Measurements from ENCODE around the gene KIAA0319L.
"Not testable (repeated sequence)": the region's sequence is repeated elsewhere in the genome, so short reads cannot be mapped to it uniquely, and the experiment has no call there.

KIAA0319L gene

DNA sequence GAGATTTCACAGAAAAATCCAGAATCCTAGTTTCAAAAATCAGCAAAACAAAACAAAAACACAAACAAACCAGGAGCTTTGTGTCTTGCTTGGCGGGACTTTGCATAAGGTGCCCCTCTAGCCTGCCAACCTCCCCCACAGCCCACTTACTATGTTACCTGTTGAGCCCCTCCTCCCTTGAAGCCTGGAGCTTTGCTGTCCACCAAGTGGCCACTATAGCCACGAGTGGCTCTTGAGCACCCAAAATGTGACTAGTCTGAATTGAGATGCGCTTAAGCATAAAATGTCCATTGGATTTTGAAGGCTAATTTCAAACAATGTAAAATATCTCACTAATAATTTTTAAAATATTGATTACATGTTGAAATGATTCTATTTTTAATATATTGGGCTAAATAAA, 28.1 kb upstream of the KIAA0319L start:
- TF ChIP-seq, protein P1, sequence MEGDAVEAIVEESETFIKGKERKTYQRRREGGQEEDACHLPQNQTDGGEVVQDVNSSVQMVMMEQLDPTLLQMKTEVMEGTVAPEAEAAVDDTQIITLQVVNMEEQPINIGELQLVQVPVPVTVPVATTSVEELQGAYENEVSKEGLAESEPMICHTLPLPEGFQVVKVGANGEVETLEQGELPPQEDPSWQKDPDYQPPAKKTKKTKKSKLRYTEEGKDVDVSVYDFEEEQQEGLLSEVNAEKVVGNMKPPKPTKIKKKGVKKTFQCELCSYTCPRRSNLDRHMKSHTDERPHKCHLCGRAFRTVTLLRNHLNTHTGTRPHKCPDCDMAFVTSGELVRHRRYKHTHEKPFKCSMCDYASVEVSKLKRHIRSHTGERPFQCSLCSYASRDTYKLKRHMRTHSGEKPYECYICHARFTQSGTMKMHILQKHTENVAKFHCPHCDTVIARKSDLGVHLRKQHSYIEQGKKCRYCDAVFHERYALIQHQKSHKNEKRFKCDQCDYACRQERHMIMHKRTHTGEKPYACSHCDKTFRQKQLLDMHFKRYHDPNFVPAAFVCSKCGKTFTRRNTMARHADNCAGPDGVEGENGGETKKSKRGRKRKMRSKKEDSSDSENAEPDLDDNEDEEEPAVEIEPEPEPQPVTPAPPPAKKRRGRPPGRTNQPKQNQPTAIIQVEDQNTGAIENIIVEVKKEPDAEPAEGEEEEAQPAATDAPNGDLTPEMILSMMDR (conservative IDR thresholded peaks at IDR 0.05; ENCODE audit: low read depth) = no peak
- ChIA-PET CTCF (interaction anchor here (0.6 kb wide), 1 partner anchor 333 kb away, joined by 4 read pairs; no protein-coding TSS in a partner anchor), POLR2A (ENCODE audit: low non-redundant PET) (no interaction called here)
- no peak overlapping the region for H3K27ac ChIP-seq
- no peak for DNase-seq (ENCODE audit: low spot score)

GRCh38 chr1:35581621-35582020, 24.4 kb upstream of the KIAA0319L start:
- DNase-seq (ENCODE audit: low spot score); CTCF ChIA-PET; POLR2A ChIA-PET (ENCODE audit: low non-redundant PET); H3K27ac ChIP-seq: not testable (repeated sequence)

DNA sequence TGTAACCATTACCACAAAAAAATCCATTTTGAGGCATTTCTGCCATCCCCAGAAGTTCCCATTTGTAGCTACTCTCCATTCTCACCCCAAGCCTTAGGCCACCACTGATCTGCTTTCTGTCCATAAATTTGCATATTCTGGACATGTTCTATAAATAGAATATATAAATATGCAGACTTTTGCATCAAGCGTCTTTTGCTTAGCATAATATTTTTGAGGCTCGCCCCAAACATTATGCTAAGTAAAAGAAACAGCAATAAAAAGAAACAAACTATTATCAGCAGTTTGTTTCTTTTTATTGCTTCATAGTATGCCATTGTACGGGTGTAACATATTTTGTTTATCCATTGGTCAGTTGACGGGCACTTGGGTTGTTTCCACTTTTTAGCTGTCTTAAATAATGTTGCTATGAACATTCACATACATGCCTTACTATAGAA, 23.8 kb upstream of the KIAA0319L start:
- ChIA-PET CTCF (interaction anchor here (0.5 kb wide), 1 partner anchor 130 kb away, joined by 3 read pairs; no protein-coding TSS in a partner anchor), POLR2A (ENCODE audit: low non-redundant PET) (no interaction called here)
- TF ChIP-seq, protein P1 (conservative IDR thresholded peaks at IDR 0.05; ENCODE audit: low read depth) = no peak
- no peak overlapping the region for H3K27ac ChIP-seq
- no peak for DNase-seq (ENCODE audit: low spot score)

DNA sequence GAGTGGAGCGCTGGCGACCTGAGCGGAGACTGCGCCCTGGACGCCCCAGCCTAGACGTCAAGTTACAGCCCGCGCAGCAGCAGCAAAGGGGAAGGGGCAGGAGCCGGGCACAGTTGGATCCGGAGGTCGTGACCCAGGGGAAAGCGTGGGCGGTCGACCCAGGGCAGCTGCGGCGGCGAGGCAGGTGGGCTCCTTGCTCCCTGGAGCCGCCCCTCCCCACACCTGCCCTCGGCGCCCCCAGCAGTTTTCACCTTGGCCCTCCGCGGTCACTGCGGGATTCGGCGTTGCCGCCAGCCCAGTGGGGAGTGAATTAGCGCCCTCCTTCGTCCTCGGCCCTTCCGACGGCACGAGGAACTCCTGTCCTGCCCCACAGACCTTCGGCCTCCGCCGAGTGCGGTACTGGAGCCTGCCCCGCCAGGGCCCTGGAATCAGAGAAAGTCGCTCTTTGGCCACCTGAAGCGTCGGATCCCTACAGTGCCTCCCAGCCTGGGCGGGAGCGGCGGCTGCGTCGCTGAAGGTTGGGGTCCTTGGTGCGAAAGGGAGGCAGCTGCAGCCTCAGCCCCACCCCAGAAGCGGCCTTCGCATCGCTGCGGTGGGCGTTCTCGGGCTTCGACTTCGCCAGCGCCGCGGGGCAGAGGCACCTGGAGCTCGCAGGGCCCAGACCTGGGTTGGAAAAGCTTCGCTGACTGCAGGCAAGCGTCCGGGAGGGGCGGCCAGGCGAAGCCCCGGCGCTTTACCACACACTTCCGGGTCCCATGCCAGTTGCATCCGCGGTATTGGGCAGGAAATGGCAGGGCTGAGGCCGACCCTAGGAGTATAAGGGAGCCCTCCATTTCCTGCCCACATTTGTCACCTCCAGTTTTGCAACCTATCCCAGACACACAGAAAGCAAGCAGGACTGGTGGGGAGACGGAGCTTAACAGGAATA, 20.1 kb upstream of the KIAA0319L start:
- H3K27ac ChIP-seq = no peak overlapping the region
- ChIA-PET POLR2A (ENCODE audit: low non-redundant PET) (no interaction called here), CTCF (no interaction called here)
- no peak for DNase-seq (ENCODE audit: low spot score)
- TF ChIP-seq, protein P1 (conservative IDR thresholded peaks at IDR 0.05; ENCODE audit: low read depth) = no peak

DNA sequence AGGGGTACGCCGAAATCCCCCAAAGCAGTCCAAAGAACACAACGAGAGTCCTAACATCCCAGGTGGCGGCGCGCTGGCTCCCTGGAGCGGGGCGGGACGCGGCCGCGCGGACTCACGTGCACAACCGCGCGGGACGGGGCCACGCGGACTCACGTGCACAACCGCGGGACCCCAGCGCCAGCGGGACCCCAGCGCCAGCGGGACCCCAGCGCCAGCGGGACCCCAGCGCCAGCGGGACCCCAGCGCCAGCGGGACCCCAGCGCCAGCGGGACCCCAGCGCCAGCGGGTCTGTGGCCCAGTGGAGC, 19.5 kb upstream of the KIAA0319L start:
- H3K27ac ChIP-seq; POLR2A ChIA-PET (ENCODE audit: low non-redundant PET); DNase-seq (ENCODE audit: low spot score); CTCF ChIA-PET: not testable (repeated sequence)

DNA sequence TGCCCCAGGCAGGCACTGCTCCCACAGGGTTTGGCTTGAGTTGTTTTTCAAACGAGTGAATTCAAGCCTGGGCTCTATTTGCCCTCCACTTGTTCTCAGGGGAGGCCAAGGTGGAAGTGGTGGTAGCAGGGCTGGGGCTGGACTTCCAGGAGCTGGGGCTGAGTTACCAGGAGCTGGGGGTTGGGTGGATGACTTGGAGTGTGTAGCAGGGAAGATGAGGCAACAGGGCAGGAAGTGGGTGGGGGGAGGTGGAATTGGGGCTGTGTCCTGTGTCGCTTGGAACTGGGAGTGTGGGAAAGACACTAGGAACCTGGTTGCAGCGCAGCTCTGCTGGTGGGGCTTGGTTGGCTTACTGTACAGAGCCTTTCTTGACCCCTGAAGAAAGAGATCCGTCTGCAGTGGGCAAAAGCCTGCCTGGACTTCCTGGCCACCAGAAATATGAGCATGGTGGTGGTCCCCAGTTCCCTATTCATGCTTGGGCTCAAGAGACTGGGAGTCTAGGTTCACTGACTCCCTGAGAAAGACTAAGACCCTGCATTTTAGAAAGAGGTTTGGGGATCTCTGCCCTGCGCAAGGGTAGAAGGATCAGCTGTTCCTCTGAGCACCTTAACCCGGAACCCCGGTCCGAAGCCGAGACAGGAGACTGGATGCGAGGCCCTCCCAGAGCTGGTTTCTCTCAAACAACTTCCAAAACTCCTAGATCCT, 19.0 kb upstream of the KIAA0319L start:
- ChIA-PET CTCF (no interaction called here), POLR2A (ENCODE audit: low non-redundant PET) (no interaction called here)
- no peak overlapping the region for H3K27ac ChIP-seq
- TF ChIP-seq, protein P1 (conservative IDR thresholded peaks at IDR 0.05; ENCODE audit: low read depth) = no peak
- no peak for DNase-seq (ENCODE audit: low spot score)

GRCh38 chr1:35575416-35575958, 18.3 kb upstream of the KIAA0319L start:
- TF ChIP-seq, protein P1 (conservative IDR thresholded peaks at IDR 0.05; ENCODE audit: low read depth) = no peak
- no peak for DNase-seq (ENCODE audit: low spot score)
- ChIA-PET CTCF (no interaction called here), POLR2A (ENCODE audit: low non-redundant PET) (no interaction called here)
- no peak overlapping the region for H3K27ac ChIP-seq

All from RWPE1 (cell line).